Measurements from ENCODE around the gene DBNL. TPM values are rescaled to one million over a fixed set of nuclear protein-coding genes. Genes with fewer than 3 reads are reported as not detected.

DBNL gene
- total and polyA plus RNA-seq, 2 experiments from 2014 or later, result 145 to 175 TPM

- H3K27ac ChIP-seq, result no peak overlapping the region
- no peaks in the 10 kb centered on the region for H3K27me3 ChIP-seq (replicated peaks; ENCODE audit: insufficient read depth)
- no peaks in the 10 kb centered on the region for H3K36me3 ChIP-seq (ENCODE audit: low read depth)
- TF ChIP-seq EZH2phosphoT487 (IDR thresholded peaks at IDR 0.05; ENCODE audit: insufficient read depth, low read depth), result no peak
- 83 to 93% methylated on average over 10 to 11 of the region's 11 CpGs for WGBS, 2 experiments (ENCODE audit: low coverage in 1 of 2, low lambda C conversion rate in 2 of 2, missing lambda C conversion rate in 2 of 2)
- no peak for DNase-seq
- no peaks in the 10 kb centered on the region for H3K9me2 ChIP-seq (ENCODE audit: insufficient read depth)
- H3K4me1 ChIP-seq (ENCODE audit: insufficient read depth), result peaks cover 23% of the 10 kb centered on the region
- no peak overlapping the region for H2AFZ ChIP-seq
- no peak overlapping the region for H3K4me3 ChIP-seq
- H3F3A ChIP-seq (ENCODE audit: insufficient read depth), result peaks cover 26% of the 10 kb centered on the region; the same call in 1 of the 2 replicates
- H3K4me2 ChIP-seq (ENCODE audit: unreplicated experiment), result no peak overlapping the region
- no peaks in the 10 kb centered on the region for H3K9me3 ChIP-seq (ENCODE audit: low read depth)
- peaks cover 21% of the 10 kb centered on the region for H3K79me2 ChIP-seq (ENCODE audit: insufficient read depth)
- no peaks in the 10 kb centered on the region for H4K20me1 ChIP-seq (ENCODE audit: insufficient read depth)
- H3K9ac ChIP-seq, result no peak overlapping the region
- in situ Hi-C loops (cut with MboI), result loop anchor here (10.0 kb wide), 1 partner anchor 115 kb away; no protein-coding TSS in a partner anchor
These were observed 35.0 kb downstream of the DBNL start for GRCh38 chr7:44079331-44080021.

GRCh38 chr7:44080118-44080517, 35.6 kb downstream of the DBNL start:
- Histone ChIP-seq H3K4me2 (ENCODE audit: unreplicated experiment) (no peak overlapping the region), H3K36me3 (ENCODE audit: low read depth) (no peaks in the 10 kb centered on the region), H3K79me2 (ENCODE audit: insufficient read depth) (peaks cover 21% of the 10 kb centered on the region), H3K4me3 (no peak overlapping the region), H3F3A (ENCODE audit: insufficient read depth) (peaks cover 23% of the 10 kb centered on the region; the same call in 1 of the 2 replicates), H3K4me1 (ENCODE audit: insufficient read depth) (peaks cover 29% of the 10 kb centered on the region), H2AFZ (no peak overlapping the region), H3K9ac (no peak overlapping the region), H3K9me2 (ENCODE audit: insufficient read depth) (no peaks in the 10 kb centered on the region), H3K9me3 (ENCODE audit: low read depth) (no peaks in the 10 kb centered on the region), H3K27ac (no peak overlapping the region), H3K27me3 (replicated peaks; ENCODE audit: insufficient read depth) (no peaks in the 10 kb centered on the region), H4K20me1 (ENCODE audit: insufficient read depth) (no peaks in the 10 kb centered on the region)
- TF ChIP-seq EZH2phosphoT487 (IDR thresholded peaks at IDR 0.05; ENCODE audit: insufficient read depth, low read depth) (no peak), EZH2 (IDR thresholded peaks at IDR 0.05; ENCODE audit: insufficient read depth, poor library complexity, severe bottlenecking) (no peak)
- DNase-seq, result no peak
- in situ Hi-C loops (cut with MboI), result no loop called here
- 92 to 96% methylated on average over 4 to 5 of the region's 5 CpGs for WGBS, 2 experiments (ENCODE audit: low coverage in 1 of 2, low lambda C conversion rate in 2 of 2, missing lambda C conversion rate in 2 of 2)

- Histone ChIP-seq H3K36me3 (ENCODE audit: low read depth) (no peaks in the 10 kb centered on the region), H3K27me3 (replicated peaks; ENCODE audit: insufficient read depth) (no peaks in the 10 kb centered on the region), H3K4me1 (ENCODE audit: insufficient read depth) (peaks cover 29% of the 10 kb centered on the region), H3K9me3 (ENCODE audit: low read depth) (no peaks in the 10 kb centered on the region), H3K4me2 (ENCODE audit: unreplicated experiment) (peak overlapping the region; percentile 71), H3K4me3 (peak overlapping the region; percentile 80), H3K9me2 (ENCODE audit: insufficient read depth) (no peaks in the 10 kb centered on the region), H4K20me1 (ENCODE audit: insufficient read depth) (no peaks in the 10 kb centered on the region), H3K79me2 (ENCODE audit: insufficient read depth) (peaks cover 21% of the 10 kb centered on the region), H3F3A (ENCODE audit: insufficient read depth) (peaks cover 18% of the 10 kb centered on the region; the same call in 1 of the 2 replicates), H3K27ac (no peak overlapping the region), H2AFZ (no peak overlapping the region; the same call in 1 of the 2 replicates), H3K9ac (peak overlapping the region; percentile 84)
- DNase-seq, result no peak
- TF ChIP-seq EZH2 (IDR thresholded peaks at IDR 0.05; ENCODE audit: insufficient read depth, poor library complexity, severe bottlenecking) (no peak), EZH2phosphoT487 (IDR thresholded peaks at IDR 0.05; ENCODE audit: insufficient read depth, low read depth) (no peak)
- in situ Hi-C loops (cut with MboI), result no loop called here
- WGBS, 2 experiments (ENCODE audit: low coverage in 1 of 2, low lambda C conversion rate in 2 of 2, missing lambda C conversion rate in 2 of 2), result 62 to 74% methylated on average over 10 to 11 of the region's 11 CpGs
These were observed 36.3 kb downstream of the DBNL start for GRCh38 chr7:44080686-44081265.

GRCh38 chr7:44081266-44081748, 36.8 kb downstream of the DBNL start:
- peak overlapping the region; percentile 80 for H3K4me3 ChIP-seq
- H2AFZ ChIP-seq, result no peak overlapping the region; the same call in 1 of the 2 replicates
- H3K27me3 ChIP-seq (replicated peaks; ENCODE audit: insufficient read depth), result no peaks in the 10 kb centered on the region
- no peaks in the 10 kb centered on the region for H3K9me2 ChIP-seq (ENCODE audit: insufficient read depth)
- TF ChIP-seq EZH2 (IDR thresholded peaks at IDR 0.05; ENCODE audit: insufficient read depth, poor library complexity, severe bottlenecking) (no peak), EZH2phosphoT487 (IDR thresholded peaks at IDR 0.05; ENCODE audit: insufficient read depth, low read depth) (no peak)
- peak overlapping the region; percentile 71 for H3K4me2 ChIP-seq (ENCODE audit: unreplicated experiment)
- peaks cover 21% of the 10 kb centered on the region for H3K79me2 ChIP-seq (ENCODE audit: insufficient read depth)
- peaks cover 29% of the 10 kb centered on the region for H3K4me1 ChIP-seq (ENCODE audit: insufficient read depth)
- peak overlapping the region; percentile 84 for H3K9ac ChIP-seq
- 54 to 55% methylated on average over 9 of the region's 9 CpGs for WGBS, 2 experiments (ENCODE audit: low coverage in 1 of 2, low lambda C conversion rate in 2 of 2, missing lambda C conversion rate in 2 of 2)
- no peaks in the 10 kb centered on the region for H4K20me1 ChIP-seq (ENCODE audit: insufficient read depth)
- no peaks in the 10 kb centered on the region for H3K36me3 ChIP-seq (ENCODE audit: low read depth)
- peaks cover 18% of the 10 kb centered on the region; the same call in 1 of the 2 replicates for H3F3A ChIP-seq (ENCODE audit: insufficient read depth)
- 0 out of 2 replicates have a peak overlapping the region, but pooled peaks have one; percentile 7 for H3K27ac ChIP-seq
- no peaks in the 10 kb centered on the region for H3K9me3 ChIP-seq (ENCODE audit: low read depth)
- peak; percentile 36 for DNase-seq
- in situ Hi-C loops (cut with MboI), result no loop called here
